ENCODE measurements around the gene CCDC85B. TPM values are rescaled to one million over a fixed set of nuclear protein-coding genes. Genes with fewer than 3 reads are reported as not detected.

CCDC85B gene
- total and polyA plus RNA-seq, 2 of the 13 experiments (the other 11 are each of a cell fraction or from before 2014, with no cell fraction given), result 8.2 to 19.5 TPM

- TF ChIP-seq CBX2 (IDR thresholded peaks at IDR 0.05; ENCODE audit: low read depth, low read length) (no peak), CBX2 (CRISPR knock-in tag; IDR thresholded peaks at IDR 0.05; ENCODE audit: low read depth) (no peak), NONO (IDR thresholded peaks at IDR 0.05) (no peak), NONO (CRISPR knock-in tag; conservative IDR thresholded peaks at IDR 0.05) (peak; percentile 74), ZNF138 (CRISPR knock-in tag; IDR thresholded peaks at IDR 0.05; ENCODE audit: low read depth) (no peak), GATAD2A (CRISPR knock-in tag; IDR thresholded peaks at IDR 0.05) (0 out of 2 replicates have a peak, but pooled peaks have one; percentile 35), CC2D1A (CRISPR knock-in tag; IDR thresholded peaks at IDR 0.05) (no peak), MLLT10 (CRISPR knock-in tag; IDR thresholded peaks at IDR 0.05) (no peak), ZNF367 (CRISPR knock-in tag; IDR thresholded peaks at IDR 0.05; ENCODE audit: borderline replicate concordance) (no peak), ZNF597 (CRISPR knock-in tag; IDR thresholded peaks at IDR 0.05) (no peak), ZNF292 (CRISPR knock-in tag; IDR thresholded peaks at IDR 0.05; ENCODE audit: borderline replicate concordance, low read depth) (no peak), ZNF552 (CRISPR knock-in tag; IDR thresholded peaks at IDR 0.05; ENCODE audit: borderline replicate concordance) (no peak), HIC2 (CRISPR knock-in tag; IDR thresholded peaks at IDR 0.05; ENCODE audit: low read depth) (peak; percentile 62; the same call in 1 of the 2 replicates), ZNF784 (CRISPR knock-in tag; IDR thresholded peaks at IDR 0.05; ENCODE audit: borderline replicate concordance) (no peak), RXRA (CRISPR knock-in tag; IDR thresholded peaks at IDR 0.05) (peak; percentile 98), ZBTB33 (CRISPR knock-in tag; IDR thresholded peaks at IDR 0.05) (no peak), ELF1 (CRISPR knock-in tag; IDR thresholded peaks at IDR 0.05) (peak; percentile 80), NFE2L1 (CRISPR knock-in tag; IDR thresholded peaks at IDR 0.05; ENCODE audit: borderline replicate concordance) (no peak), PAWR (CRISPR knock-in tag; IDR thresholded peaks at IDR 0.05; ENCODE audit: borderline replicate concordance) (no peak), HOXA5 (CRISPR knock-in tag; IDR thresholded peaks at IDR 0.05) (0 out of 2 replicates have a peak, but pooled peaks have one; percentile 36)
- TF ChIP-seq, protein P1, sequence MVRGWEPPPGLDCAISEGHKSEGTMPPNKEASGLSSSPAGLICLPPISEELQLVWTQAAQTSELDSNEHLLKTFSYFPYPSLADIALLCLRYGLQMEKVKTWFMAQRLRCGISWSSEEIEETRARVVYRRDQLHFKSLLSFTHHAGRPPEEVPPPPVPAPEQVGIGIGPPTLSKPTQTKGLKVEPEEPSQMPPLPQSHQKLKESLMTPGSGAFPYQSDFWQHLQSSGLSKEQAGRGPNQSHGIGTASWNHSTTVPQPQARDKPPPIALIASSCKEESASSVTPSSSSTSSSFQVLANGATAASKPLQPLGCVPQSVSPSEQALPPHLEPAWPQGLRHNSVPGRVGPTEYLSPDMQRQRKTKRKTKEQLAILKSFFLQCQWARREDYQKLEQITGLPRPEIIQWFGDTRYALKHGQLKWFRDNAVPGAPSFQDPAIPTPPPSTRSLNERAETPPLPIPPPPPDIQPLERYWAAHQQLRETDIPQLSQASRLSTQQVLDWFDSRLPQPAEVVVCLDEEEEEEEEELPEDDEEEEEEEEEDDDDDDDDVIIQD (CRISPR knock-in tag; IDR thresholded peaks at IDR 0.05; ENCODE audit: low read depth), result no peak
Observed at GRCh38 chr11:65873318-65874156, 16.9 kb upstream of the CCDC85B start (continued).

Measured in HepG2 (cell line).